HG03135 (cell line): ENCODE results near the gene FAM149A.

Experiments
- ATAC-seq: cut with Tn5 transposase; IDR thresholded peaks from one replicate; pipeline ENCODE4 v1.9.1; 2021; ENCODE audit warnings: mild to moderate bottlenecking, moderate library complexity; ENCODE audit not compliant: unreplicated experiment

FAM149A gene

GRCh38 chr4:186104114-186104889 is at the start of gene FAM149A:
TSS of gene FAM149A (plus strand) at chr4:186104704.
- peak; percentile 74 for ATAC-seq

- peak; percentile 100 for ATAC-seq
Observed at GRCh38 chr4:186058253-186058979, 46.1 kb upstream of the FAM149A start.

GRCh38 chr4:186058980-186059316 is 45.6 kb upstream of the FAM149A start:
- ATAC-seq = no peak

- no peak for ATAC-seq
Observed at GRCh38 chr4:186061921-186062320, 42.6 kb upstream of the FAM149A start.

GRCh38 chr4:186067757-186068385 is 36.6 kb upstream of the FAM149A start:
- ATAC-seq = no peak

- no peak for ATAC-seq
Observed at GRCh38 chr4:186068581-186069348, 35.7 kb upstream of the FAM149A start, which contains the start of gene TLR3. TSS of gene TLR3 (plus strand) at chr4:186069156. CDS start at chr4:186076620, 7,464 bp downstream.

GRCh38 chr4:186069729-186070128 is 34.8 kb upstream of the FAM149A start:
- ATAC-seq = no peak

- no peak for ATAC-seq
Observed at GRCh38 chr4:186072516-186072915, 32.0 kb upstream of the FAM149A start.

GRCh38 chr4:186074189-186074588 is 30.3 kb upstream of the FAM149A start:
- no peak for ATAC-seq

- no peak for ATAC-seq
Observed at GRCh38 chr4:186078981-186079638, 25.4 kb upstream of the FAM149A start.

GRCh38 chr4:186079694-186080093 is 24.8 kb upstream of the FAM149A start:
- no peak for ATAC-seq

GRCh38 chr4:186081202-186081807 is 23.2 kb upstream of the FAM149A start:
- ATAC-seq = no peak

- ATAC-seq = no peak
Observed at GRCh38 chr4:186082221-186082620, 22.3 kb upstream of the FAM149A start.

- ATAC-seq = no peak
Observed at GRCh38 chr4:186088523-186088922, 16.0 kb upstream of the FAM149A start.

GRCh38 chr4:186092296-186092695 is 12.2 kb upstream of the FAM149A start:
- ATAC-seq = no peak

GRCh38 chr4:186095406-186095805 is 9.1 kb upstream of the FAM149A start:
- ATAC-seq = no peak

GRCh38 chr4:186096681-186097165 is 7.8 kb upstream of the FAM149A start:
- no peak for ATAC-seq

- no peak for ATAC-seq
Observed at GRCh38 chr4:186097386-186097785, 7.1 kb upstream of the FAM149A start.

GRCh38 chr4:186102931-186103330 is 1.6 kb upstream of the FAM149A start:
- ATAC-seq = no peak
